K562 (cell line): ENCODE data around the gene DNAJC6. TPM values are rescaled to one million over a fixed set of nuclear protein-coding genes. Genes with fewer than 3 reads are reported as not detected.

ENCODE experiments used
- CBX3 ChIP-seq, 2 experiments: IDR thresholded peaks; 1 replicate in 1 of 2; 2 replicates in 1 of 2; pipeline ENCODE4 v1.6.1; 2012; ENCODE audit warnings: inconsistent platforms in 2 of 2, low read length in 2 of 2, borderline replicate concordance in 1 of 2, control low read depth in 1 of 2
- EP300 ChIP-seq: IDR thresholded peaks from 2 replicates; pipeline ENCODE4 v1.6.1; 2012; ENCODE audit warnings: low read length, improper control_type of control experiment
- GATAD2A ChIP-seq: fragments of 450-650 bp; IDR thresholded peaks from 2 replicates; pipeline ENCODE4 v1.6.1; 2017
- GTF2A2 ChIP-seq: IDR thresholded peaks from 2 replicates; pipeline ENCODE4 v1.6.1; 2016; ENCODE audit warnings: mild to moderate bottlenecking, missing genetic modification characterization, missing compliant biosample characterization
- HDAC2 ChIP-seq: fragments of 450-650 bp; IDR thresholded peaks from 2 replicates; pipeline ENCODE4 v1.6.1; 2016; ENCODE audit warnings: mild to moderate bottlenecking
- KLF16 ChIP-seq: IDR thresholded peaks from 2 replicates; pipeline ENCODE4 v1.6.1; 2016; ENCODE audit warnings: antibody characterized with exemption
- KLF6 ChIP-seq: fragments of 250-450 bp; sonication (Bioruptor Pico); IDR thresholded peaks from 2 replicates; pipeline ENCODE4 v1.4.0; 2020; ENCODE audit warnings: mild to moderate bottlenecking, moderate library complexity, borderline replicate concordance
- MTA2 ChIP-seq: fragments of 450-650 bp; IDR thresholded peaks from 2 replicates; pipeline ENCODE4 v1.6.1; 2016; ENCODE audit warnings: low read depth
- NFE2 ChIP-seq: IDR thresholded peaks from 2 replicates; pipeline ENCODE4 v1.6.1; 2014; ENCODE audit warnings: antibody characterized with exemption, low read depth
- POLR2AphosphoS5 ChIP-seq: IDR thresholded peaks from 2 replicates; pipeline ENCODE4 v1.6.1; 2011; ENCODE audit warnings: mild to moderate bottlenecking, low read depth, low read length, moderate library complexity; ENCODE audit not compliant: control insufficient read depth, insufficient read depth
- POLR2H ChIP-seq: IDR thresholded peaks from 2 replicates; pipeline ENCODE4 v1.6.1; 2016; ENCODE audit warnings: missing genetic modification characterization, low read depth, mild to moderate bottlenecking, control low read depth, missing compliant biosample characterization, moderate library complexity
- POLR3A ChIP-seq: IDR thresholded peaks from 2 replicates; pipeline ENCODE4 v1.6.1; 2011; ENCODE audit warnings: borderline replicate concordance, mild to moderate bottlenecking, moderate library complexity; ENCODE audit not compliant: insufficient read length, insufficient read depth; ENCODE audit errors: extremely low read depth
- PRPF4 ChIP-seq: fragments of 200-400 bp; formaldehyde crosslinking; IDR thresholded peaks from one replicate; pipeline ENCODE4 v1.6.1; 2017; ENCODE audit warnings: low read length, low read depth, mild to moderate bottlenecking; ENCODE audit not compliant: insufficient read depth, poor library complexity, severe bottlenecking
- PYGO2 ChIP-seq: fragments of 450-650 bp; IDR thresholded peaks from 2 replicates; pipeline ENCODE4 v1.6.1; 2016; ENCODE audit warnings: mild to moderate bottlenecking, missing genetic modification characterization, moderate library complexity, missing compliant biosample characterization
- RFX5 ChIP-seq: IDR thresholded peaks from 2 replicates; pipeline ENCODE4 v1.6.1; 2011; ENCODE audit warnings: low read depth, mild to moderate bottlenecking, improper control_type of control experiment, low read length
- SLC30A9 ChIP-seq: fragments of 250-450 bp; sonication (Bioruptor Pico); IDR thresholded peaks from 2 replicates; pipeline ENCODE4 v1.8.0; 2022; ENCODE audit warnings: mild to moderate bottlenecking, moderate library complexity
- SOX6 ChIP-seq: fragments of 450-650 bp; IDR thresholded peaks from 2 replicates; pipeline ENCODE4 v1.6.1; 2014; ENCODE audit warnings: mild to moderate bottlenecking
- TARDBP ChIP-seq: fragments of 450-650 bp; IDR thresholded peaks from 2 replicates; pipeline ENCODE4 v1.6.1; 2016
- TCF7 ChIP-seq: sonication (generic); IDR thresholded peaks from 2 replicates; pipeline ENCODE4 v1.6.1; 2016; ENCODE audit warnings: antibody characterized with exemption, borderline replicate concordance
- ZFPM2 ChIP-seq: fragments of 250-450 bp; sonication (Bioruptor Pico); IDR thresholded peaks from 2 replicates; pipeline ENCODE4 v1.5.1; 2022; ENCODE audit warnings: mild to moderate bottlenecking
- polyA plus RNA-seq, 8 experiments: library from polyadenylated mRNA; depleted of rRNA in 4 of 8; stranded (reverse) in 5 of 8; unstranded in 3 of 8; fragments of >200 nt; fragmentation: Nextera tagmentation in 2 of 8; fragmentation: Illumina TruSeq in 1 of 8; extraction: Ambion mirVana in 2 of 8; extraction: Trizol in 1 of 8; gene quantifications; 2 replicates each; pipeline versions ENCODE4 v1.2.1 to v1.2.3, GENCODE V29; 2011 to 2014; ENCODE audit warnings: inconsistent platforms in 1 of 8, missing spikeins in 1 of 8
- total RNA-seq, 7 experiments: library from RNA; depleted of rRNA in 6 of 7; stranded (reverse); fragments of >200 nt in 6 of 7; fragmentation: Illumina TruSeq in 2 of 7; extraction: Trizol in 2 of 7; gene quantifications; 2 replicates each; pipeline versions ENCODE4 v1.2.1 to v1.2.3, GENCODE V29; 2011 to 2021; ENCODE audit warnings: low replicate concordance in 1 of 7
- TF ChIP-seq, protein P1 (sequence below): fragments of 450-650 bp; formaldehyde crosslinking; IDR thresholded peaks from 2 replicates; pipeline ENCODE4 v1.4.0; 2020; ENCODE audit warnings: mild to moderate bottlenecking, mixed read lengths
- TF ChIP-seq, protein P2 (sequence below): IDR thresholded peaks from 2 replicates; pipeline ENCODE4 v1.6.1; 2012; ENCODE audit warnings: low read depth, low read length, improper control_type of control experiment, borderline replicate concordance
- TF ChIP-seq, protein P3 (sequence below), 2 experiments: fragments of 450-650 bp in 1 of 2; sonication (generic) in 1 of 2; formaldehyde crosslinking in 1 of 2; IDR thresholded peaks in 1 of 2; conservative IDR thresholded peaks in 1 of 2; 2 replicates each; pipeline versions ENCODE4 v1.6.1 to v1.8.1; 2016 to 2023; ENCODE audit warnings: mild to moderate bottlenecking in 2 of 2, moderate library complexity in 2 of 2, inconsistent platforms in 1 of 2, missing genetic modification reagents in 1 of 2
- TF ChIP-seq, protein P4 (sequence below): sonication (generic); formaldehyde crosslinking; IDR thresholded peaks from 2 replicates; pipeline ENCODE4 v1.8.1; 2022; ENCODE audit warnings: missing genetic modification reagents

Gene DNAJC6
- total and polyA plus RNA-seq, 9 of the 15 experiments (the other 6 are each of a cell fraction or from before 2014, with no cell fraction given): 6.7 to 78.7 (median 28.0) TPM

DNA sequence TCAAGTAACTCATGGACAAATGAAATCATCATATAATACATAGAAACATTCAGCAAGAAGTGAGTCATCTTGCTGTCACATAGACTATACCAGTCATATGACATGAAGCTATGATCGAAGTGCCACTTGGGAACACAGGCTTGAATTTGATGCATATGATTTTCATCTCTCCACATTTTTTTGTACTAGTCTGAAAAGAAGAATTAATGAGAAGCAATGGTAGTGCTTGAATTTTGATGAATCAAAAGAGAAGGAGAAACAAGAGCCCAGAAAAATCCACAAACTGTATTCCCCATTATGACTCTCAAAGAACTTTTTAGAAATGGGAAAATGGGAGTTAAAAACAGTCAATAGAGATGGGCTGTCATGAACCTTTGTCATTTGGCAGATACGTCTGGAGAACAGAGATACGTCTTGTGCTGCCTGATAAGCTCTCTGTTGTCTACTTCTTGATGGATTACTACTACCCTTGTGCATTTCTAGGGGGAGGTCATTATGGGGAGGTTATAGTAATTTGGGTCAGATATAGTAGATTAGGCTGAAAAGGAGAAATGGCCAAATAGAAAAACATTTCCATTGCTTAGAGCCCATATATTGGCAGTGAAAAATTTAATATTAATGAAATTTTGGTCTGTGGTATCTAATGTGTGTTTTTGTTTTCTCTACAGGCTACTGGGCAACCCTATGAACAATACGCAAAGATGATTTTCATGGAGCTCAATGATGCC lies 103.1 kb downstream of the DNAJC6 start (continued):
- TF ChIP-seq, protein P1, sequence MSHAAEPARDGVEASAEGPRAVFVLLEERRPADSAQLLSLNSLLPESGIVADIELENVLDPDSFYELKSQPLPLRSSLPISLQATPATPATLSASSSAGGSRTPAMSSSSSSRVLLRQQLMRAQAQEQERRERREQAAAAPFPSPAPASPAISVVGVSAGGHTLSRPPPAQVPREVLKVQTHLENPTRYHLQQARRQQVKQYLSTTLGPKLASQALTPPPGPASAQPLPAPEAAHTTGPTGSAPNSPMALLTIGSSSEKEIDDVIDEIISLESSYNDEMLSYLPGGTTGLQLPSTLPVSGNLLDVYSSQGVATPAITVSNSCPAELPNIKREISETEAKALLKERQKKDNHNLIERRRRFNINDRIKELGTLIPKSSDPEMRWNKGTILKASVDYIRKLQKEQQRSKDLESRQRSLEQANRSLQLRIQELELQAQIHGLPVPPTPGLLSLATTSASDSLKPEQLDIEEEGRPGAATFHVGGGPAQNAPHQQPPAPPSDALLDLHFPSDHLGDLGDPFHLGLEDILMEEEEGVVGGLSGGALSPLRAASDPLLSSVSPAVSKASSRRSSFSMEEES (CRISPR knock-in tag): no peak
- TF ChIP-seq TCF7 (peak; percentile 68; the same call in 1 of the 2 replicates), KLF6 (CRISPR knock-in tag) (peak; percentile 74; the same call in 1 of the 2 replicates), MTA2 (peak; percentile 98), RFX5 (no peak), KLF16 (peak; percentile 98), NFE2 (peak; percentile 73), GATAD2A (peak; percentile 84; the same call in 1 of the 2 replicates), TARDBP (peak; percentile 80; the same call in 1 of the 2 replicates), CBX3 (IDR thresholded peaks at IDR 0.05; ENCODE audit: borderline replicate concordance in 1 of 2, low read length in 2 of 2) (peak in 1 of 2 experiments; percentile 80; a peak in 1 of 3 replicates), POLR2AphosphoS5 (peak; percentile 98), POLR3A (no peak), SLC30A9 (CRISPR knock-in tag) (no peak), PRPF4 (no peak), EP300 (peak; percentile 99), POLR2H (tag) (peak; percentile 59), HDAC2 (peak; percentile 86), ZFPM2 (CRISPR knock-in tag) (no peak), GTF2A2 (tag) (no peak), SOX6 (peak; percentile 99), PYGO2 (peak; percentile 92)
- TF ChIP-seq, protein P2, sequence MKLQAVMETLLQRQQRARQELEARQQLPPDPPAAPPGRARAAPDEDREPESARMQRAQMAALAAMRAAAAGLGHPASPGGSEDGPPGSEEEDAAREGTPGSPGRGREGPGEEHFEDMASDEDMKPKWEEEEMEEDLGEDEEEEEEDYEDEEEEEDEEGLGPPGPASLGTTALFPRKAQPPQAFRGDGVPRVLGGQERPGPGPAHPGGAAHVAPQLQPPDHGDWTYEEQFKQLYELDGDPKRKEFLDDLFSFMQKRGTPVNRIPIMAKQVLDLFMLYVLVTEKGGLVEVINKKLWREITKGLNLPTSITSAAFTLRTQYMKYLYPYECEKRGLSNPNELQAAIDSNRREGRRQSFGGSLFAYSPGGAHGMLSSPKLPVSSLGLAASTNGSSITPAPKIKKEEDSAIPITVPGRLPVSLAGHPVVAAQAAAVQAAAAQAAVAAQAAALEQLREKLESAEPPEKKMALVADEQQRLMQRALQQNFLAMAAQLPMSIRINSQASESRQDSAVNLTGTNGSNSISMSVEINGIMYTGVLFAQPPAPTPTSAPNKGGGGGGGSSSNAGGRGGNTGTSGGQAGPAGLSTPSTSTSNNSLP: peak; percentile 77
- TF ChIP-seq, protein P3, sequence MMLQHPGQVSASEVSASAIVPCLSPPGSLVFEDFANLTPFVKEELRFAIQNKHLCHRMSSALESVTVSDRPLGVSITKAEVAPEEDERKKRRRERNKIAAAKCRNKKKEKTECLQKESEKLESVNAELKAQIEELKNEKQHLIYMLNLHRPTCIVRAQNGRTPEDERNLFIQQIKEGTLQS (IDR thresholded peaks at IDR 0.05): peak; percentile 97
- TF ChIP-seq, protein P3 (CRISPR knock-in tag; conservative IDR thresholded peaks at IDR 0.05): no peak; the same call in 1 of the 2 replicates
- TF ChIP-seq, protein P4, sequence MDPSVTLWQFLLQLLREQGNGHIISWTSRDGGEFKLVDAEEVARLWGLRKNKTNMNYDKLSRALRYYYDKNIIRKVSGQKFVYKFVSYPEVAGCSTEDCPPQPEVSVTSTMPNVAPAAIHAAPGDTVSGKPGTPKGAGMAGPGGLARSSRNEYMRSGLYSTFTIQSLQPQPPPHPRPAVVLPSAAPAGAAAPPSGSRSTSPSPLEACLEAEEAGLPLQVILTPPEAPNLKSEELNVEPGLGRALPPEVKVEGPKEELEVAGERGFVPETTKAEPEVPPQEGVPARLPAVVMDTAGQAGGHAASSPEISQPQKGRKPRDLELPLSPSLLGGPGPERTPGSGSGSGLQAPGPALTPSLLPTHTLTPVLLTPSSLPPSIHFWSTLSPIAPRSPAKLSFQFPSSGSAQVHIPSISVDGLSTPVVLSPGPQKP (CRISPR knock-in tag): no peak
